ENCODE data around the gene RPP30.

The RPP30 gene

DNA sequence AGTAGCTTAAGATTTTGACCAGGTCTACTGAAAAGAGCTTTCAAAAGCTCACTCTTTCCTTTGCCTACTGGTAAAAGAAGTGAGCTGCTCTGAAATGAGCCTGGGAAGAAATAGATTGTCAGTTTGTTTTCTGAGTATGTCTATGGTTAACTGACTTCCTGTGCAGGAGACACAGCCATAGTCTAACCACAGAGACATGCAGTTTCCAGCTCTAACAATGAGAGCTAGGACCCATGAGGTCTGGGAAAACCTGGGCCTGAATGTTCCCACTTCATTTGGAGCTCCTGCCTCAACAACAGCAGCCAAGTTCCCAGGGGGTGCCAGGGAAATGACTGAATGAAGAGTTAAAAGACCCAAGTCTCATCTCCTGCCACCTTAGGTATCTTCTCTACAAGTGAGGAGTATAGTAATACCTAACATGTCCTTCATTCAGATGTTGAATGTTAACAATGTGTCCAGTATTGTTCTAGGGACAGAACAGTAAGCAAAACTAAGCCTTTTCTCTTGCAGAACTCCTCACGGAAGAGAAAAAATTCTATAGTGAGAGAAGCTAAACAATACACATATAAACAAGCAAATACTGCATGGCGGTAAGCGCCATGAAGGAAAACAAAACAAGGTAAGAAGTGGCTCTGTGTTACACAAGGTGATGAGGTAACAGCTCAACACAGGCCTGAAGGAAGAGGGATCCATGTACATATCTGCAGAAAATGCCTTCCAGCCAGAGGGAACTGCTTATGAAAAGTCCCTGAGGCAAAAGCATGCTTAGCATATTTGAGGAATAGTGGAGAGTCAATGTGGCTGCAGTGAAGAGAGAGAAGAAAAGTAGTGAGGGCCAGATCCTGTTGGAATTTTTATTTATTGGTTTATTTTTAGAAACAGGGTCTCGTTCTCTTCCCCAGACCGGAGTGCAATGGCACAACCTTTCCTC is 75.5 kb downstream of the RPP30 start:
- no peak for DNase-seq
